Raji (cell line): Measurements from ENCODE around the gene TENT5A.

Experiments used
- POLR2A ChIP-seq: IDR thresholded peaks from 2 replicates; pipeline ENCODE4 v1.6.1; 2011; ENCODE audit warnings: low read depth, low read length, control low read depth; ENCODE audit not compliant: insufficient read depth

TENT5A gene

GRCh38 chr6:81781624-81782023, 29.1 kb upstream of the TENT5A start:
- TF ChIP-seq POLR2A, result no peak

- TF ChIP-seq POLR2A, result no peak
These were observed 25.2 kb upstream of the TENT5A start for GRCh38 chr6:81777586-81778268.

GRCh38 chr6:81774542-81774941, 22.1 kb upstream of the TENT5A start:
- TF ChIP-seq POLR2A, result no peak

GRCh38 chr6:81773887-81774286, 21.4 kb upstream of the TENT5A start:
- TF ChIP-seq POLR2A, result no peak

- no peak for TF ChIP-seq POLR2A
These were observed 20.3 kb upstream of the TENT5A start for GRCh38 chr6:81772741-81773140.

- no peak for TF ChIP-seq POLR2A
These were observed 18.6 kb upstream of the TENT5A start for GRCh38 chr6:81771097-81771496.

GRCh38 chr6:81770381-81770780, 17.9 kb upstream of the TENT5A start:
- no peak for TF ChIP-seq POLR2A

- no peak for TF ChIP-seq POLR2A
These were observed 17.3 kb upstream of the TENT5A start for GRCh38 chr6:81769824-81770223.

GRCh38 chr6:81768150-81768942, 15.9 kb upstream of the TENT5A start:
- no peak for TF ChIP-seq POLR2A

GRCh38 chr6:81767163-81767891, 14.8 kb upstream of the TENT5A start:
- TF ChIP-seq POLR2A, result no peak

GRCh38 chr6:81766482-81767069, 14.1 kb upstream of the TENT5A start:
- no peak for TF ChIP-seq POLR2A

- TF ChIP-seq POLR2A, result no peak
These were observed 12.1 kb upstream of the TENT5A start for GRCh38 chr6:81764531-81764930.

- TF ChIP-seq POLR2A, result no peak
These were observed 11.5 kb upstream of the TENT5A start for GRCh38 chr6:81763968-81764367.

- TF ChIP-seq POLR2A, result no peak
These were observed 10.6 kb upstream of the TENT5A start for GRCh38 chr6:81763051-81763450.

GRCh38 chr6:81762606-81763005, 10.1 kb upstream of the TENT5A start:
- TF ChIP-seq POLR2A, result no peak

- TF ChIP-seq POLR2A, result no peak
These were observed 9.7 kb upstream of the TENT5A start for GRCh38 chr6:81762132-81762531.

- no peak for TF ChIP-seq POLR2A
These were observed 8.7 kb upstream of the TENT5A start for GRCh38 chr6:81761197-81761596.
